Activated CD4-positive, alpha-beta T cell treated with anti-CD3 and anti-CD28 coated beads, Interleukin-2, Interleukin-4, amounts not matched to agents 100 ng/mL and 50 ng/mL, durations not matched to agents 16 hours and 8 hours (primary cell): Measurements from ENCODE around the gene COTL1.
"Not testable (repeated sequence)": the region's sequence is repeated elsewhere in the genome, so short reads cannot be mapped to it uniquely, and the experiment has no call there.

Experiments used
- DNase-seq: peaks from one replicate; pipeline ENCODE4 v3.0.0-alpha.2; 2020; ENCODE audit warnings: low spot score

The COTL1 gene

GRCh38 chr16:84528322-84528721, 89.6 kb downstream of the COTL1 start:
- no peak for DNase-seq

GRCh38 chr16:84527532-84528269, 90.2 kb downstream of the COTL1 start:
- DNase-seq: no peak

GRCh38 chr16:84526794-84527531, 90.9 kb downstream of the COTL1 start:
- DNase-seq: no peak

GRCh38 chr16:84524941-84525581, 92.8 kb downstream of the COTL1 start:
- DNase-seq: not testable (repeated sequence)

GRCh38 chr16:84524346-84524920, 93.4 kb downstream of the COTL1 start:
- DNase-seq: no peak

GRCh38 chr16:84521497-84521770, 96.4 kb downstream of the COTL1 start:
- DNase-seq: no peak

GRCh38 chr16:84520725-84521496, 97.0 kb downstream of the COTL1 start:
- DNase-seq: no peak

GRCh38 chr16:84519855-84520254, 98.0 kb downstream of the COTL1 start:
- no peak for DNase-seq

- peak; percentile 73 for DNase-seq
These were observed 99.0 kb downstream of the COTL1 start for GRCh38 chr16:84518804-84519341.

GRCh38 chr16:84518220-84518619, 99.7 kb downstream of the COTL1 start:
- not testable (repeated sequence) for DNase-seq

GRCh38 chr16:84517366-84517765, 100.5 kb downstream of the COTL1 start:
- no peak for DNase-seq
